GM12864 (cell line): ENCODE measurements around the gene PSEN1.

Experiments used
- DNase-seq: peaks from one replicate; pipeline ENCODE4 v3.0.0-alpha.2; 2011; ENCODE audit warnings: low read depth
- H3K4me3 ChIP-seq: 2 replicates; pipeline ENCODE4 v1.5.1; 2011; ENCODE audit warnings: mild to moderate bottlenecking, low read depth, low read length, control low read depth
- CTCF ChIP-seq: IDR thresholded peaks from 2 replicates; pipeline ENCODE4 v1.5.1; 2011; ENCODE audit warnings: low read depth, mild to moderate bottlenecking, moderate library complexity, low read length, control low read depth, inconsistent platforms; ENCODE audit errors: missing control alignments

Gene PSEN1

DNA sequence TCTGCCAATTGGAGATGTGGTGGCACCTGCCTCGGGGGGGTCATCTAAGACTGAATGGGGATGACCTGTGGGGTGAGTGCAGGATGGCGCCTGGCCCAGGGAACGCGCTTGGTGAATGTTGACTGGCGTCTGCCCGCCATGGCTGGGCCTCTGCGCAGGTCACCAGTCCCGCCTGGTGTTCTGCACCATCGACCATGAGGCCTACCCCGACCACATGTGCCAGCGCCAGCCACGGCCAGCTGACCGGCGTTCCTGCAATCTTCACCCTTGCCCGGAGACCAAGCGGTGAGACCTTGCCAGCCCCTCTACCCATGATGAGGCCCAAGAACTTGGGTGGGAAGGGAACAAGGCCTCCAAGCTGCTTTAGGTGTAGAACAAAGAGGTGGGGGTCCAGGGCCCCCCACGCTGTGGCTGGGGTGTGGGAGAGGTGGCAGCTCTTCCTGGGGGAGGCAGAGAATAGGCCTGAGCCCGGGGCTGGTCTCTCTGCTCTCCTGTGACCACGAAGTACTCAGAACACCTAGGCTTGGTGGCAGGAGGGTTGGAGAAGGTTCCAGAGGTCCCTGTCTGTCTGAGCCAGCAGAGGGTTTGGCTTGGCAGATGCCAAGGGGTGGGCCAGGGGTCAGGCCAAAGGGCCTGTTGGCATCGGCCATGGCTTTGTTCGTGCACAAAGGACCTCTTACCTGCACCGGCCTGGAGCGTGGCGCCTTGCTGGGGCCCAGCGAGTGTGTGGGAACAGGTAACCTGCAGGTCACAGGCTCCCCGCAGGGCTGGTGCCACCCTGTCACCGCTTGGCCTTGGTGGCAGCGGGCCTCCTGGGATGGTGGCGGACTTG, 116.4 kb downstream of the PSEN1 start:
- no peak for TF ChIP-seq CTCF
- DNase-seq: no peak
- no peak overlapping the region for H3K4me3 ChIP-seq

- no peak for DNase-seq
- TF ChIP-seq CTCF: no peak
- H3K4me3 ChIP-seq: no peak overlapping the region
Measured at GRCh38 chr14:73253323-73253610, 117.0 kb downstream of the PSEN1 start.

- no peak for TF ChIP-seq CTCF
- DNase-seq: no peak
- H3K4me3 ChIP-seq: no peak overlapping the region
Measured at GRCh38 chr14:73253721-73254120, 117.4 kb downstream of the PSEN1 start.

GRCh38 chr14:73254247-73255004, 118.1 kb downstream of the PSEN1 start:
- no peak overlapping the region for H3K4me3 ChIP-seq
- no peak for TF ChIP-seq CTCF
- DNase-seq: no peak

DNA sequence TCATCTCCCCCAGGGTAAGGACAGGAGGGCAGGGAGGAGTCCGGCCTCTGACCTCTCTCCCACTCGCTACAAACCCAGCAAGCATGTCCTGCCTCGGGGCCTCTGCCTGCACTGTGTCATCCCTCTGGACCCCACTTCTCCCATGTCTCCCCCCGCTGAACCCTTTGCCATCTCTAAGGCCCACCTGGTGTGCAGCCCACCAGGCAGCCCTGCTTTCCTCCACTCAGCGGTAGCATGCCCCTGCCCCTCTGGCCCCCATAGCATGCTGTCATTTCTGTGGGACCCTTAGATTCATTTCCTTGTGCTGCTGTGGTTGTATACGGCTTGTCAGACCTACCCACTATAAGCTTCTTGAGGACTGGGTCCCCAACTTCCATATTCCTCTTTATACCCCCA, 118.7 kb downstream of the PSEN1 start:
- no peak for TF ChIP-seq CTCF
- no peak for DNase-seq
- H3K4me3 ChIP-seq: no peak overlapping the region

GRCh38 chr14:73255693-73256225, 119.5 kb downstream of the PSEN1 start:
- no peak overlapping the region for H3K4me3 ChIP-seq
- TF ChIP-seq CTCF: no peak

More at GRCh38 chr14:73255693-73256225, 119.5 kb downstream of the PSEN1 start:
- DNase-seq: no peak
